ENCODE results near the gene KRTAP5-6. TPM values are rescaled to one million over a fixed set of nuclear protein-coding genes. Genes with fewer than 3 reads are reported as not detected.
A peak's percentile ranks its signal among the peaks of the same experiment; 100 is the strongest.

KRTAP5-6 gene
- total RNA-seq, 1 experiment from 2014 or later: not detected

DNA sequence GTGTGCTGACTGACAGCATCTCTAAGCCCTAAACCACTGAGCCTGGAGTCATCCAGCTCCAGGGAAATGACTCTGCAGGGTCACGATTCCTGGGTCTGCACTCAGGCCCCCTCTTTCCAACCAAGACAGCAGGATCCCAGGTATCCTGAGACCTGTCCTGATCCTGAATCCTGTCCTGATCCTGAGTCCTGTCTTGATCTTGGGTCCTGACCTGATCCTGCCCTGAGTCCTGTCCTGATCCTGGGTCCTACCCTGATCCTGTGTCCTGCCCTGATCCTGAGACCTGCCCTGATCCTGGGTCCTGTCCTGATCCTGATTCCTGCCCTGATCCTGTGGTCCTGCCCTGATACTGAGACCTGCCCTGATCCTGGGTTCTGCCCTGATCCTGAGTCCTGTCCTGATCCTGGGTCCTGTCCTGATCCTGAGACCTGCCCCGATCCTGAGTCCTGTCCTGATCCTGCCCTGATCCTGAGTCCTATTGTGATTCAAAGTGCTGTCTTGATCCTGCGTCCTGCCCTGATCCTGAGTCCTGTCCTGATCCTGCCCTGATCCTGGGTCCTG is 1.4 kb upstream of the KRTAP5-6 start:
- DNase-seq (ENCODE audit: extremely low read depth, low read depth): no peak

DNA sequence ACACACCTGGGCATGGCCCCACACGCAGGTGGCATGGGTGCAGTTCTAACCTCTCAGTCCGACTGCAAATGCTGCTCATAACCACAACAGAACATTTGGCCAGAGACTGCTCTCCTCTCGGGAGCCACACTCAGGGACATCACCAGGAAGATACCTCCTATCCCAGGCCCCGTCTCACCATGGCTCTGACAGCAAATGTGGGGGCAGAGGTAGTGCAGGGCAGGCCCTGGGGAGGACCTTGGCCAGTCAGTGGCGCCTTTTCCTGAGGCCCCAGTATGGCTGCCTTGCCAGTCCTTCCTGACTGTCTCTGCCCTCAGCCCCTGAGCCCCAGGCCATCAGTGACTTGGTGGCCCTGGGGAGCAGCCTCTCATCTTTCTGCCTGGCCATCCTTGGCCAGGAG is 2.8 kb downstream of the KRTAP5-6 start:
- no peak for DNase-seq (ENCODE audit: extremely low read depth, low read depth)

DNA sequence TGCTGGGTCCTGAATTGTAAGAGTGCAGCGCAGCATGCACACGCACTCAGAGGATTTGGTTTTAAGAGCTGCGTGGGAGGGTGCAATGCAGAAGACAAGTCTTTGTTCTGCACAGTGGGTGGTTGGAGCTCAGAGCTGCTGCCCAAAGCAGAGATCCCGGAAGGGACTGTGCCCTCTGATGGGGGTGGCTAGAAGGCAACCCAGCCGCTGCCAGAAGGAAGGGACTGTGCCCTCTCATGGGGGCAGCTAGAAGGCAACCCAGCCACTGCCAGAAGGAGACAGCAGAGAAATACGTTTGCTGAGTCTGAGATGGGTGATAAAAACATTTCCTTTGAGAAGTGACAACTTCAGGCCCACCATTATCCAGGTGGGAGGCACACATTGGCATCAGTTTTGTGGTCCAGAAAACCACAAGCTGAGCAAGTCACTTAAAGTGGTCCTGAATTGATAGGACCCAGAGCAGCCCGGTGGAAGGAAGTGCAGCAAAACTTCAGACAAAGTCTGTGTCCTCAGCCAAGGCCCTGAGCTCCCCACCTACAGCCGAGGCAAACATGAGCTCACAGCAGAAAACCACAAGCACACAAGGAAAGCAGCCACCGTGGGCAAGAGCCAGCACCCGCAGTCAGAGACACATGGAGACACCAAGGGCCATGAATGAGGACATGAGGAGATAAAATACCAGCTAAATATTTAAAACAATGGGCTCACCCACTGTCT is 4.3 kb downstream of the KRTAP5-6 start:
- no peak for DNase-seq (ENCODE audit: extremely low read depth, low read depth)

DNA sequence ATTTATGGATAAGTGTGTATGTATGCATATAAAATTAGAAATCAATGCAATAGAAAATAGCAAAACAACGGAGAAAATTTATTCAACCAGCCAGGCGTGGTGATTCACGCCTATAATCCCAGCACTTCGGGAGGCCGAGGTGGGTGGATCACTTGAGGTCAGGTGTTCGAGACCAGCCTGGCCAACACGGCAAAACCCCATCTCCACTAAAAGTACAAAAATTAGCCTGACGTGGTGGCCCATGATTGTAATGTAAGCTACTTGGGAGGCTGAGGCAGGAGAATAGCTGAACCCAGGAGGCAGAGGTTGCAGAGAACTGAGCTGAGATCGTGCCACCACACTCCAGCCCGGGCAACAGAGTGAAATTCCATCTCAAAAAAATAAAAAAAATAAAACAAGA is 5.5 kb downstream of the KRTAP5-6 start:
- no peak for DNase-seq (ENCODE audit: extremely low read depth, low read depth)

DNA sequence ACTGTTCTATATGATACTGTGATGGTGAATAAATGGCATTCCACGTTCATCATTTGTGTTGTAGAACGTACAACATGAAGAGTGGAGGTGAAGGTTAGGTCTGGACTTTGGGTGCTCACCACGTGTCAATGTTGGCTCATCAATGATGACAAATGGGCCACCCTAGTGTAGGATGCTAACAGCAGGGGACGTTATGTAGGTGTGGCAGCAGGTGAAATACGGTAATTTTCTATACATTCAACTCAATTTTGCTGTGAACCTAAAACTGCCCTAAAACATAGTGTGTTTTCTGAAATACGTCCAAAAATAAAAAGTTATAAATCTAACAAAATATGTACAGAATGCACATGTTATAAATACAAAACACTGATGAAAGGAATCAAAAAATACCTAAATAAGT is 6.2 kb downstream of the KRTAP5-6 start:
- no peak for DNase-seq (ENCODE audit: extremely low read depth, low read depth)

DNA sequence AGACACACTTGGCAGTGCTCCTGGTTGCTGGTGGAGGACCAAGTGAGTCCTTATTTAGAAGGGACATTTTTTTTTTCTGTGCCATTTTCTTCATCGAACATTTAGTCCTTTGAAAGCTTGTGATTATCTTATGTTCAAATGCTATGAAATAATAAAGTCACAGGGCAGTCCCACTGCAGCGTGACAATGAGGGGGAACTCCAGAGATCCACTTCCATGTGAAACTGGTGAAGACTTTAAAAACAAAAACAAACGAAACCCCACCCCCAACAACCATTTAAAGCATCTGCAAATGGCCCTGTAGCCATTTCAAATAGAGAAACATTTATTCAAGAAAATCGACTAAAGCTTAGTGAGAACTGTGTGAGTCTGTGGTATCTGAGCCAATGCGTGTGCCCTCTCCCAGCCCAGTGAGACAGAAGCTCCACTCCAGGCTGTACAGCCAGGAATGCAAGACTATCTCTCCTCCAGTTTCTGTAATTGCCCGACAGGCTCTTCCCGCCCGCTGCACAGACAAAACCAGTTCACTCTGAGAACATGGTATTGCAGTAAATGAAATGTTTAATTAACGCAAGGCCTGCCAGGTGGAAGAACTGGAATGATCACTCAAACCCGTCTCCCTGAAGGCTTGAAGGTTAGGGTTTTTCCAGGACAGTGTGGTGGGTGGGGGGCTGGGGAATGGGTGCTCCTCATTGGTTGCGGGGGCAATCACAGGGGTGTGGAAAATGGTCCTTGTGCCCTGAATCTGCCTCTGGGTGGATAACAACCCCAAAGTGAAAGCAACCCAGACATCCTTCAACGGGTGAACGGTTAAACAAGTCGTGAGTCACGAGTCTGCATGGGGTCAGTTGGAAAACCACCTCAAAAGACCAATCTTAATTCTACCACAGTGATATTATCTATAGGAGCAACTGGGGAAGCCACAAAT is 8.4 kb downstream of the KRTAP5-6 start:
- DNase-seq (ENCODE audit: extremely low read depth, low read depth): no peak

DNA sequence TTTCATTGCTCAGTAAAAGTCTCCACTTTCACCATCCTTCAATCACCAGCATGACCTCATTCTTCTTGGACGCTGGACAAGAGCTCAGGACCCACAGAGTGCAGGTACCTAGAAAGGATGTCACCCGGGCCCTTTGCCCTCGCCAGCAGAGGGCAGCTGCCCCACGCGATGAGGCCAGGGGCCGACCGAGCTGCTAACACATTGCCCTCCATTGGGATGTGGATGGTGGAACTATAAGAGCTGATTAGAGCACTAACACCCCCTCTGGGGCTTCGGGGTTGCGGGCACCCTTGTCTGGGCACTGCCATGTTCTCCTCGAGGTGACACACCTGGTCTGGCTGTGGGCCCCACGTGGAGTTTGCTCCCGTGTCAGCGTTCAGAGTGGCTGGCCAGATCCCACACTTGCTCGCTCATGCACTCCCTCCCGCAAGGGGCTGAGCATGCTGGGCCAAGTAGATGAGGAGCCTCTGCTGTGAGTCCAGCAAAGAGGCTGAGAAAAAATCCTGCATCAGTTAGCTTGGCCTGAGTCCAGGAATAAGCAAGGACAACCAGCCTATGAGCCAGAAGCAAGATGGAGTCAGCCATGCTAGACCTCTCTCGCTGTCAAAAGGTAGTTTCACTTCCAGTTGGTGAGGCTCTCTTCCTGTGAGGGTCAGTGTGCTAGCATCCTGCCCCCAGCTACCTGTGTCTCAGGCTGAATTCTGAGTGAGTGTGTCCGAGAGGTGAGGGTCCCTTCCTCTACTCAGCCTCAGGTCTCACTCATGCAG is 9.8 kb downstream of the KRTAP5-6 start:
- peak; percentile 17 for DNase-seq (ENCODE audit: extremely low read depth, low read depth)

DNA sequence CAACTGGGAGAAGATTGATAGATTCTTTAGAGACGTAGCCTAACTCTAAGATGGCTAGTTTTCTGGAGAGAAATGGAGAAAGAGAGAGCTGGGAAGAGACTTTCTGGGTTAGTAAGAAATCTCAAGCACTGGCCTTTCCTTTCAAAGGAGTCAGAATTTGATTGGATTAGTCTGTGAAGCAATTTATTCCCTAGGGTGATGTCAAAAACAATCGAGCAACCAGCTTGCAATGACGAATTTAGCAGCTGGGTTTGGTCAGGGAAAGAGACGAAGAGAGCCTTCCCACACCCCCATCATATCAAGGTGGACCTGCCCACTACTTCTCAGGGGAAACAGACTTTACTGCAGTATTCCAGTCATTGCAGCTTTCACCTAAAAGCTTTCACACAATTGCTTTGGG is 10.8 kb downstream of the KRTAP5-6 start:
- no peak for DNase-seq (ENCODE audit: extremely low read depth, low read depth)

DNA sequence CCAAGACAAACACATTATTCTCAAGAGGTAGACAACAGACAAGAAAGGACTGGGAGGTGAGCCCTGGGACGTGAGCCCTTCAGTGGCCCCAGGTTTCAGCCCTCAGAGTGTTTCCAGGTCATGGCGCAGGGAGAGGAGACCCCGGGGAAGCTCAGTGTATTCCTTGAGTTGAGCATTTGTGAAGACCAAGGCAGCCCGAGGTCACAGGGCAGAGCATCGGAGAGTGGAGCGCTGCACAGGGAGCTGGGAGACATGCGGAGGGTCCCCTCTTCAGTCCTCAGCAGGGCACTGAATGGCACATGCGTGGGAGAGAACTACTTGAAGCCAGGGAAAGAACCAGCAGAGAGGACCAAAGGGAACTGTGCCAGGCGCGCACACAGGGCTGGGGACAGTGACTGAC is 11.7 kb downstream of the KRTAP5-6 start:
- DNase-seq (ENCODE audit: extremely low read depth, low read depth): no peak

DNA sequence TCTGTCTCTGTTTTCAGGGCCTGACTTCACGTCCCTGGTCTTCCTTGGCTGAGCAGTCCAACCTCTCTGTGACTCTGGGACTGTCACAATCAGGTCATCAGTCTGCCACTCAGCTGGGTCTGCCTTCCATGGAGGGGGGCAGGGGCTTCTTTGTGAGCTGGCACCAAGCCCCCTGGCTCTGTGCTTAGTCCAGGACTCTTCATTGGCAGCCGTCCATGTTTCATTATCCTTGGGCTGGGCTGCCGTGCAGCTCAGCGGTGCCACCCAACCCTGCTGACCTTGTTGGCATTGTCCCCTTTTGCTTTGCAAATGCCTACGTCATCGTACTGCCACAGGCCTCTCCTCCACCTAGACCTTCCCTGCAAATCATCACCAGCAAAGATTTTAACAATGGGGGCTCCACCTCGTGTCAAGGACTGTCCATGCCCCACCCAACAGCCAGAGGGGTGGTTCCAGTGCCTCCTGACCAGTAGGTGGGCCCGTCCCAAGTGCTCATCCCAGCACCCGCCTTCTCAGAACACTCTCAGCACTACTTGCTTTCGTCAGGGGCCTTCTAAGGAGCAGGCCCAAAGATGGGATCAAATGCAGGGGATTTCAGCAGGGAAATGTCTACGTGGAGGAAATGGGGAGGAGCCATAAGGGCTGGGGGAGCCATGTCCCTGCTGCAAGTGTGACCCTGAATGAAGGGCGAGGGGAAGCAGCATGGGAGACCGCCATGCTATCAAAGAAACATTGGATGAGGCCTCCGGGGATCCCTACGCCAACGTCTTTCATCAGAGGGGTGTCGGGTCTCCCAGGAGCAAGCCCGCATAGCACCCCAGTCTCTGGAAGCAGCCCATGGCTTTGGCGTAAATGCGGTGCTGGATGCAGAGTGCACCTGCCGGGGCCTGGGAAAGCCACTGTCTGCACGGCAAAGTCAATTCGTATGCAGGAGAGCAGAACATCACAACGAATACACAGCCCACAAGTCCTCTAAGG is 18.2 kb downstream of the KRTAP5-6 start:
- no peak for DNase-seq (ENCODE audit: extremely low read depth, low read depth)

DNA sequence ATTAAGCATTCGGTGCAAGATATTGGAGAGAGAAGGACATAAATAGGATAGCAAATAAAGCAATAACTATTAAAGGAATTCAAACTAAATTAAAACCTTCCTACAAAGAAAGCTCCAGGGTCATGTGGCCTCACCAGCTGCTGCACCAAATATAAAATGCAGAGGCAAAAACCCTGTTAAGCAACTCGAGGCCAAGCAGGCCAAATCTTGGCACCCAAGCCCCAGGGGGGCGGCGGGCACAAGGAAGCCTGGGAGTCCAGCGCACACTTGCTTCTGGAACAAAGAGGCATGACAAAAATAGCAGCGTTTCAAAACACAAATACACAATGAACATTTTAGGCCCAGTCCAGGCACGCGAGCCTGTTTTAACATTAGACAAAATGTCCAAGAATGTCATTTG is 20.8 kb downstream of the KRTAP5-6 start:
- DNase-seq (ENCODE audit: extremely low read depth, low read depth): no peak

DNA sequence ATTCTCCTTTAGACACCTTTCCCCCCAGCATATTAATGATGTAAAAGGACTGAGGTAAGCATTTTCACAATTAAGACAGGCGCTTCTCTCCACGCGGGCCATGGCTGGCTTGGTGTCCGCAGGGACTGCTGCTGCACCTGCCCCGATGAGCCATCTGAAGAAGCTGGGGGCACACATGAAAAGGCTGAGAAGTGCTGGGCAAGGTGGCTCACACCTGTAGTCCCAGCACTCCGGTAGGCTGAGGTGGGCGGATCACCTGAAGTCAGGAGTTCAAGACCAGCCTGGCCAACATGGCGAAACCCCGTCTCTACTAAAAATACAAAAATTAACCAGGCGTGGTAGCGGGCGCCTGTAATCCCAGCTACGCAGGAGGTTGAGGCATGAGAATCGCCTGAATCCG is 21.3 kb downstream of the KRTAP5-6 start:
- DNase-seq (ENCODE audit: extremely low read depth, low read depth): no peak

DNA sequence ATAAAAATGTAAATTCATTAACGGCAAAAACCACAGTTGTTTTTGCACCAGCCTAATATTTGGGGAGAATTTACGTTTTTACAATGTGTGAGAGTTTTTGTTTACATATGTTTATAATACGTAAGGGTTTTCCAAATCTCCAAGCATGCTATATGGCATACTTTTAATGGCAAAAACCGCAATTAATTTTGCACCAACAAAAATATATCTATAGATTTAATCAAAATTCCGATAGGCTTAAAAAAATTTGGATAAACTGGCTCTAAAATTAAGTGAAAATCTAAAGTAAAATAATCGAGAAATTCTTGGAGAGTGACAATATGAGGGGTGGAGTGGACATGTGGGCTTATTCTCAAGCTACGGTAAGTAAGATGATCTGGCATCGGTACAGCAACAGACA is 22.8 kb downstream of the KRTAP5-6 start:
- DNase-seq (ENCODE audit: extremely low read depth, low read depth): no peak

DNA sequence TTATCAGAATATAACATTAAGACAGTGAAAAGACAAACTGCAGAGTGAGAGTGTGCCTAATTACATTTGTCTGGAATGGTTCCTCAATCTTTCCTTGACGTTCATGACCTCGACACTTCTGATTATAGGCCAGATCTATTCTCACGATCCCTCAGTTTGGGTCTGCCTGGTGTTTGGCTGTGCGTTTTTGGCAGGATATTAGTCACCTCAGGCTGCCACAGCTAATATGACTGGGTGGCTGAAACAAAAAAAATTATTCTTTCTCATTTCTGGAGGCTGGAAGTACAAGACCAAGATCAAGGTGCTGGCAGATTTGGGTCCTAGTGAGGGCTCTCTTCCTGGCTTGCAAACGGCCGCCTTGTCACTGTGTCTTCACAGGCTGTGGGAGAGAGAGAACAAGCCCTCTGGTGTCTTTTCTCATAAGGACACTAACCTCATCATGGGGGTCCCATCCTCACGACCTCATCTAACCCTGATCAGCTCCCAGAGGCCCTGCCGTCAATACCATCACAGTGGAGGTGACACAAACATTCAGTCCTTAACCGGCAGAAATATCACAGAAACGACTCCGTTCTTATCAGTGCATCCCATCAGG is 30.2 kb downstream of the KRTAP5-6 start:
- no peak for DNase-seq (ENCODE audit: extremely low read depth, low read depth)

DNA sequence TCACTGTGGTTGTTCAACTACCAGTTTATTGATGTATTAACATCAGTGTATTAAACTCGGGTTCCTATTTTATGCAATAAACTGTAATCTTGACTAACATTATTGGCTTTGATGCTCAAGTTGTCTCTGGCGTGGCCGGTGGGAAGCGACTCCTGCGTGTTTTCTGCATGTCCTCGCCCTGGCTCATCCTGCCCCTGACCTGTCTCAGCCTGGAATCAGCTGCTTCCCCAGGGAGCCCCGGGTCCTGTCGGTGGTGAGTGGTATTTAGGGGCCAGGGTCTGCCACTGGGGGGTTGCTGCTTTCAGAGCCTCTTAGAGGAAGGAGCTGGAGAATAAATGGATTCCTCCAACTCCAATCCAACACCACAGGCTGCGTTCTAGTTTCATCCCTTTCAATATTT is 30.9 kb downstream of the KRTAP5-6 start:
- no peak for DNase-seq (ENCODE audit: extremely low read depth, low read depth)

DNA sequence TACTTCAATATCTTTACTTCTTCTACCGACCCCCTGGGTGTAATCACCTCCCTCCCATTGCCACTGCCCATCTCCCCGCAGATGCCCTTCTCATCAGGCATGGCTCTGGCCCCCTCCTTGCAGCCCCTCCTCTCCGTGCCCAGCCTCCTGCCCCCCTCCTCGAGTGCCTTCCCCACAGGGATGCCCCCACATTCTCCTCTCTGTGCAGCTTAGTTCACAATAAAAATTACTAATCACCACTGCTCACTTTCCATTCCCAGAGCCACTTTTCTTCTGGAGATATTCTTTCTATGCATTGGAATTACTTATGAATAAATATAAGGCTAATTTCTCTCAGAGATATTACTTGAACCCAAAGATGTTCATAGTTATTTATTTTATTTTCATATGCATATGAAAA is 31.3 kb downstream of the KRTAP5-6 start:
- no peak for DNase-seq (ENCODE audit: extremely low read depth, low read depth)

DNA sequence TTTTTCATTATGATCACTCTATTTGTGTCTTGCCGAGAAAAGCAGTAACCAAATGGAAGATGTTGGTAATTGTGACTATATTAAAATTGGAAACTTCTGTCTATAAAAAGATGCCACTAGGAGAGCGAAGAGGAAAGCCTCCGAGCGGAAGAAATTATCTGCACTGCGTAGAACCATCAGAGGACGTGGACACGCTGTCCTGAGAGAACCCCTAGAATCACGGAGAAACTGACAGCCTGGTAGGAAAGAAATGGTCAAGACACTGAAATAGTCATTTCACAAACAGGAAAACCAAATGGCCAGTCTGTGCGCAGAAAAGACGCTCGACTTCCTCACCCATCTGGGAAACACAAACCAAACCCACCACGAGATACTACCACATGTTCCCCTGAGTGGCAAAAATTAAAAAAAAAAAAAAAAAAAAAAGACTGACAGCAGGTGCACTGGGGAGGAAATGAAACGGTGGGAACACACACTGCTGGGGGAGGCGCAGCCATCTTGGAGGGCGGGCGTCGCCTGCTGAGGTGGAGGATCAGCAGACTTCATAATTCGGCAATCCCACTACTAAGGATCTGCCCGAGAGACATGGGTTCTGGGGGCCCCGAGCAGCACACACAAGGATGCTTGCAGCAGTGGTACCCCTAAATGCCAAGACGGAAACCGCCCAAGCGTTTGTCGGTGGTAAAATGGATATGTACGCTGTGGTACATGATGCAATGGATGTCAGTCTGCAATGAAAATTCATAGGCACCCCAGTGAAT is 32.1 kb downstream of the KRTAP5-6 start:
- no peak for DNase-seq (ENCODE audit: extremely low read depth, low read depth)

DNA sequence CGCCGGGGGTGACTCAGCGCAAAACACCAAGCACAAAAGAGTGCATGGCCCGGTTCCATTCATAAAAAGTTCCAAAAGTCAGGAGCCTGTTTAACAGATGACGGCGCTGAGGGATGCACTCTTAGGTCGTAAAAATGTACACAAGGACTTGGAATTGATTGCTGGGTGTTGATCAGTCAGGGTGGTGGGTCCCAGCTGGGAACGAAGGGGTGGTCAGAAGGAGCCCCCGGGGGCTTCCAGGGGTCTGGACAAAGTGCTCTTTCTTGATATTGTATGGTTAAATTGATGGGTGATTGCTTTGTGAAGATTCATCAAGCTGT is 32.7 kb downstream of the KRTAP5-6 start:
- DNase-seq (ENCODE audit: extremely low read depth, low read depth): no peak
